ENCODE results near the gene ITSN1.
"Not testable (repeated sequence)": the region's sequence is repeated elsewhere in the genome, so short reads cannot be mapped to it uniquely, and the experiment has no call there.

ITSN1 gene

DNA sequence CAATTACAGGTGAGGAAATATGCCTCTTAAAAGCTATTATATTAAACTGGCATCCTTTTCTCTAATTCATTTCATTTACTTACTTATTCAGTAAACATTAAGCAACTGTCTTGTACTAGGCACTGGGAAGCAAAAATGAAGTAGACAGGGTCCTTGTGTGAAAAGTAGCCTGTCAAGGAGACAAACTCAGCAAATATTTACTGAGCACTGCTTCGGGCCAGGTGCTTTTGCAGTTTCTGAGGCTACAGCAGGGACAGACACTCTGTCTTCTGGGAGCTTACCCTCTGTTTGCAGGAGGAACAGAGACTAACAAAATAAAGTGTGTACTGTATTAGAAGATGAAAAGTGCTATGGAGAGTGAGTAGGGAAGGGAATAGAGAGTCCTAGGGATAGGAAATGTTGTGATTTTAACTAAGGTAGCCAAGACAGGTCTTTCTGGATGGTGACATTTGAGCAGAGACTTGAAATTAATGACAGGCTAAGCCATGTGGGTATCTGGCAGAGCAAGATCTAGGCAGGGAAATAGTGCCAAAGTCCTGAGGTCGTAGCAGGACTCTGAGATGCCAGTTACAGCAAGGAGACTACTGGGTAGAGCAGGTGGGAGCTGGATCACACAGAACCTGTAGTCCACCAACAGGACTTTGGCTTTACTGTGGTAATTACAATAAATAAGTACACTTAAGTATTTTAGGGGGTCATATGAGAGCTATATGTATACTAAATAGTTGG, 133.0 kb downstream of the ITSN1 start:
- no peak for DNase-seq

DNA sequence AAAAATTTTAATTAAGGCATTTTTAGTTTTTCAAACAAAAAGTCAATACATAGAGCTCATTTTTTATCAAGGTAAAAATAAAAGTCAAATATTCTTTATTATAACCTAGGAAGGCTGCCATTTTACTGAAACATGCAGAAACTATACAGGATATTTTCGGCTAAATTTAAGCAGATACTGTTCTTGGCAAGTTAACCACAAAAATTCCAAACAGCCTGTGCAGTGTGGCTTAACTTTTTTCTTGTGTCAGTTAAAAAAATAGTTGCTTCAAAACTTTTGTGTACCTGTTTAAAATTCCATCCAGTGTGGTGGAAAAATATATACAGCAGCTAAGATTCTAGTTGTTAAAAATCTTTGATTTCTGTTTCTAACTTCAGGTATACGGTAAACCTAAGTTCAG, 138.3 kb downstream of the ITSN1 start:
- DNase-seq, result no peak

DNA sequence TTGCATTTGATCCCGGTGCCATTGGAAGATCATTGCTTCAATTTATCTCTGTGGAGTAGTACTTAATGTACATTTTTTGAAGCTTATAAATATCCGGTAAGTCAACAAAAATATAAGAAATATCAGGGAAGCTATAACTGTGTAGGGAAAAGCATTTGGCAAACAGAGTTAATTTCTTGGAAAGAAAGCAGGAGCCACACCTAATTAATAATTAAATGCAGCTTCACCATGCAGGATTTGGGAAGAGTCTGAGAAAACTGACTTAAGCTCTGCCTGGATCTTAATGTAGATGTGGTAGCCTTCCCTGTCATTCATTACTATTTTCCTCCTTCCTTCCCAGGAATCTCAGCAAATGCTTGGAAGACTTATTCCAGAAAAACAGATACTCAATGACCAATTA, 138.8 kb downstream of the ITSN1 start:
- DNase-seq, result no peak

DNA sequence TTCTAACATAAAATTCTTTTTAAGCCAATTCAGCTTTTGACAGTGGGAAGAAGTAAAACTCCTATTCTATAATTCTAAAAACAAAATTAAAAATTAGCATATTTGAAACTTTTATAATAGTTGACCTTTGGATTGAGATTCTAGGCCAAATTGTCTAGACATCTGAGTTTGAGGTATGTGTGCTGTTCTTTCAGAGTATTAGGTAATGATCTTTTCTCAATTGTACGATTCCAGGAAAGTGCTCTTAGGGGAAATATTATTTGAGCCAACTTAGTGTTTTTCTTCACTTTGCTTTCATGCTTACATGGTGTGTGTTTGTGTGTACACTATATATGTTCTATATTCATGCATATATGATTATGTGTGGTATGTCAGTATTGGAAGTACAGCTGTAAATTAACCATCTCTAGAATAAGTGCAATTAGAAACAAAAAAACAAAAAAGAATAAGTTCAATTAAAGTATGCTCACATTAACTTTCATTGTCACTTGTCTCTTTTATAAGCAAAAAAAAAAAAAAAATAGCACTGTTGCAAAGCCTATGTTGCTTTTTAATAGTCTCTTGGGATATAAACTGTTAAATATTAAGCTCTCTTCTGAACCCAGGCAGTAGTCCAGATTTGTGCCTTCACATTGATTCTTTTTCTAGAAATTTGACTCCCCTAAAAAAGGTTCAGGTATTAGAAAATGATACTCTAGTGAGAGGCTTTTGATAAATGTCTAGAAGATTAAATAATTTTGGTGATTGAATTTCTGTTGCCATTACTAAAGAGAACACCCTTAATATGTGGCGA, 141.1 kb downstream of the ITSN1 start:
- no peak for DNase-seq

DNA sequence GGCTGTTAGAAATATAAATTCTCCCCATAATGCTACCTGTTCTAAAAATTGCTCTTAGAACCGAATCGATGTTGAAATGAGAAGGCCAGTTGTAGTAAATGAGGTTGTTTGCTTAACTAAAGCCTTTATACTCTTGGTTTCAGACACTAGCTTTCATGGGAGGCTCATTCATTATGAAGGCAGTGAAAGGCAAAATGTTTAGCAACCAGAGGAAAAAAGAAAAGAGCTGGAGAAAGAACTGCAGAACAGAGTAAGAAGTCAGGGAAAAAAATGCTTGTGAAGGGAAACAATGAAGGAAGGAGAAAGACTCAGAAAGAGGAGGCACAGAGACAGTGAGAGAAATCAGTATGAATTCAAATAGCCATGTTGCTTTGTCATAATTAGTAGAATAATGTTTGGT, 145.1 kb downstream of the ITSN1 start:
- DNase-seq, result no peak

DNA sequence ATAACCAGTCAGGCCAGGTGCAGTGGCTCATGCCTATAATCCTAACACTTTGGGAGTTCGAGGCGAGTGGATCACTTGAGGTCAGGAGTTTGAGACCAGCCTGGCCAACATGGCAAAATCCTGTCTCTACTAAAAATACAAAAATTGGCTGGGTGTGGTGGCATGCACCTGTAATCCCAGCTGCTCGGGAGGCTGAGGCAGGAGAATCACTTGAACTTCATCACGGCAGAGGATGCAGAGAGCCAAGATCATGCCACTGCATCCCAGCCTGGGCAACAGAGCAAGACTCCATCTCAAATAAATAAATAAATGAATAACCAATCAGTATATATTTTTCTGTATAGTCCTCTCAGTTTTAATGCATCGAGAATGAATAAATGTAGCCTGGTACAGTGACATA, 146.1 kb downstream of the ITSN1 start:
- DNase-seq, result not testable (repeated sequence)

DNA sequence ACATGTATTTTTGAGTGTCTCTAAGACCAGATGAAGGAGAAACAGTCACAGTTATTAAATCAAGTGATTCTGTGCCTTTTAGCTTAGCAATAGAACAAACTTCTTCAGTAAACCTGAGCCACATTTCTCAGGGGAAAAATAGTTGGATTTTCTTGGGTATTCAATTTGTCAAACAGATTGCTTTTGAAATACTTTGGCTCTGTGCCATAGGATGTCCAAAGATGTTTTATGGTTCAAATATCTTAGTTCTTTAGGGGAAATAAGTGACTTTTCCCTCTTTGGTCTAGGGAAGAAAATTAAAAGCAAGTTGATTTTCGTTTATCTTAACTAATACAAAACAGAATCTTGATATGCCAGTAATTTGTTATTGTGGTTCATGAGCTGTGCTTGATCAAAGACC, 147.4 kb downstream of the ITSN1 start:
- peak in 1 of 2 experiments; percentile 74 for DNase-seq

DNA sequence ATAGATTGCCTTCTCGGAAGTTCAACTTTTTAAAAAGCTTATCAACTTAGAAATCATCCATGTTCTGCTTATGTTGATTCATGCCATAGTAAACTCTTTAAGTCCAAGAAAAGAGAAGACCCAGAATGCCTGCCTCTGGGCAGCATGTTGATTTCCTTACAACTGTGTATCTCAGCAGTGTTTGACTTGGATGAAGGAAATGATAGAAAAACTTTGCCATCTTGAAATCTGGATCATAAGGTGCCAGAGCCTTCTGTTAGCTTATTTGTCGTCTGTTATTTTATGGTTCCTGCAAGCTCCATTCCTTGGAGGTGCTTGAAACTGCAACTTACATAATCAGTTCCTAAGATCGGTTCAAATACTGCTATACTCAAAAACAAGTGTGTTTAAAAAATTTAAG, 148.8 kb downstream of the ITSN1 start:
- peak in 1 of 2 experiments; percentile 57 for DNase-seq

DNA sequence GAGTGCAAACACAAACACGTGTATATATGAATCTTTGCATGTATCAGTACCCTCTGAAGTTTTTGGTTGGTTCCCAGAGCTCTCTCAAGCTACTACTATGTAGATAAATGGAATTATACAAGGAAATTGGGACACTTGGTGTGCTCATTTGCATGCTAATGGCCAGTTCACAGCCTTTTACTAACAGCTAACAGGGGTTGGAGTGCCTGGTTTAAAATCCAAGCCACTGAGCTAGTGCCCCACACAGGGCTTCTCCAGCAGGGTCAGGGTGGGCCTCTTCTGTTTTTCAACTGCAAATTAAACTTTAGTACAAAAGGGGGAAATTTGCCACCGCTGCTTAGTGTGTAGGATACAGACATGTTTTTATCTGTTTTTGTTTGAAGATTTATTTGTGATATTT, 152.3 kb downstream of the ITSN1 start:
- DNase-seq, result no peak

DNA sequence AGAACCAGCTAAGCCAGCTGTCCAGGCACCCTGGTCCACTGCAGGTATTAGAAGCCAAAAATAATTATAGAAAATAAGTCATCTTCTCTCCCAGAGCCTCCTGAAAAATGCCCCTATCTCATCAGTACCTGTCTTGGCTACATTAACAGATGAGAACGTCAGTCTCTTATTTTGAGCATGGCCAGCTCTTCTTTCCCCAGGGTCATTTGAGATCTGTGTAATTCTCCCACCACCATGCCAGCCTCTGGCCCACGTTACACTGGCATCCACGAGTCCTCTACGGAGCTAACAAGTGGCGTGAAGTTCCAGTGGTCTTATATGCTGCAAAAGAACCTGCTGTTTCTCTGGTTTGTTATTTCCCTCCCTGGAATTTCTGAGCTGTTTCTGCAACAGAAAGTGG, 155.3 kb downstream of the ITSN1 start:
- DNase-seq, result no peak

DNA sequence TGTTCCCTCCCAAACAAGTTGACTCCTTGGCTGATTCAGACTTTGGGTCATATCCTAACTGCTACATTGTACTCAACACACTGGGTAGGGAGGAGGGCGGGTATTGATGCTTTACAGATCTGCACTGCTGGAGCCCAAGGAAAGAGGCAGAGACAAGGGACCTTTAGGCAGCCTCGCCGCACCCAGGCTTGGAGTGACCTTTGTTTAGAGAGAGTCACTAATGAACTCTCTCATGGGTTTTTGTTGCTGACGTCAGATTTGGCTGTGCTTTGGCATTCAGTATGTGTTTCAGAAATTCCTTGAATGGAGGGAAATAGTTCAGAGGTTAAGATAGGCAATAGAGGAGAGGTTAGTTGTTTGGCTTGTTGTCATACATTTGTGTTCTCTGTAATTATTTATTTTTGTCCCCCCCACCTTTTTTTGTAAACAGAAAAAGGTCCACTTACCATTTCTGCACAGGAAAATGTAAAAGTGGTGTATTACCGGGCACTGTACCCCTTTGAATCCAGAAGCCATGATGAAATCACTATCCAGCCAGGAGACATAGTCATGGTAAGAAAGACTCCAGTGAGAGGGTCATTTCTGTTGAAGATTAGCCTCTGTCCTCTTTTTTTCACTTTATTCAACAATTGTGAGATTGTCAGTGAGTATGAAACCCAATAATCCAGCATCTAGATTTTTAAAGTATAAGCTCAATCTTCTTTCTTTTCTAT, 157.2 kb downstream of the ITSN1 start:
- no peak for DNase-seq

DNA sequence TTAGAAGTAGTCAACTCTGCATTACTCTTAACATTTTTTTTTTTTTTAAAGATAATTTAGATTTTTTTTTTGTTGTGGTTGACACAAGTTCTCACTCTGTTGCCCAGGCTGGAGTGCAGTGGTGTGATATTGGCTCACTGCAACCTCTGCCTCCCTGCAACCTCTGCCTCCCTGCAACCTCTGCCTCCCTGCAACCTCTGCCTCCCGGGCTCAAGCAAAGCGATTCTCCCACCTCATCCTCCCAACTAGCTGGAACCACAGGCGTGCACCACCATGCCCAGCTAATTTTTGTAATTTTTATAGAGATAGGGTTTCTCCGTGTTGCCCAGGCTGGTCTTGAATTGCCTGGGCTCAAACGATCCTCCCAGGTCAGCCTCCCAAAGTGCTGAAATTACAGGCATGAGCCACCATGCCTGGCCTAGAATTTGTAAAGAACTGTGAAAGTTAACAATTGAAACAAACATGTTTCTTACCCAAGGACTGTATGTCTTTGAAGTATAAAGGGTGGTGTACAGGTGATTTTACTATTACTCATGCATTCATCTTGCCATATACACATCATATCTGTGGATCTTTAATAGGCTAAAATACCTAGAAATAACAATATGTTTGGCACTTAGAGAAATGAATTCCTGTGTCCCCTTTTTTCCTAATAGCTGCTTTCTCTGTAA, 158.6 kb downstream of the ITSN1 start:
- no peak for DNase-seq

DNA sequence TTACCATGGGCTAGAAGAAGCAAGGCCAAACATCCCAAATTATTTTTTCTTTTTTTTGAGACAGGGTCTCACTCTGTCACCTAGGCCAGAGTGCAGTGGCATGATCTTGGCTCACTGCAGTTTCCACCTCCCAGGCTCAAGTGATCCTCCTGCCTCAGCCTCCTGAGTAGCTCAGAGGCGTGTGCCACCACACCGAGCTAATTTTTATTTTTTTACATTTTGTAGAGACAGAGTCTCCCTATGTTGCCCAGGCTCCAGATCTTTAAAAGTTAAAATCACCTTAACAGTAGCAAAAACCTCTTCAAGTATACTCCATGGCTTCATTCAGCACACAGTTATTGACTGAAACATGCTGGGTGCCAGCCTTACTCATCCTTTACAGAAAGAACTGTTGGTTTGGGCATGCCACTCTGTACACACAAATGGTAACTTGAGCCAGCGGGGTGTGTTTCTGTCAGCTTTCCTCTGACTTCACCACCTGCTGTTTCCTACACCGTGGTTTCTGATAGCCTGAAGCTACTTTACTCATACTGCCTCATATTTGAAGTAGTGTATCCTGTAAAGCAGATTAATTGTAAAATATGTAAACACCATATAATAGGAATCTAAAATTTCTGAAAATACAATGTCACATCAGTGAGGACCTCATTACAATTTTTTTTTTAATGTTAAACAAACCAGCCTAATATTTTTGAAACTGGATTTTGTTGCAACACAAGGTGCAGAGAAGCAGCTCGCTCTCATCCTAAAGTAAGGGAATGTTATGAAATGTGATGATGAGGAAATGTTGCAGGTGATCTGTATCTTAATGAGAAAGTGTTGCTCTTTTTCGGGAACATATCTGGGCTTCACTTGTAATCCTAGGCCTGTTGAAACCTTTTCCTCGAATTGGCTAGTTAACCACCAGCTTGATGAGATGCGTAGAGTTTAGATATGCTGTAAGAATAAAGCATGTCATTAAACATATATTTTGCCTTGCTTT, 159.4 kb downstream of the ITSN1 start:
- peak; percentile 78 to 90 for DNase-seq

DNA sequence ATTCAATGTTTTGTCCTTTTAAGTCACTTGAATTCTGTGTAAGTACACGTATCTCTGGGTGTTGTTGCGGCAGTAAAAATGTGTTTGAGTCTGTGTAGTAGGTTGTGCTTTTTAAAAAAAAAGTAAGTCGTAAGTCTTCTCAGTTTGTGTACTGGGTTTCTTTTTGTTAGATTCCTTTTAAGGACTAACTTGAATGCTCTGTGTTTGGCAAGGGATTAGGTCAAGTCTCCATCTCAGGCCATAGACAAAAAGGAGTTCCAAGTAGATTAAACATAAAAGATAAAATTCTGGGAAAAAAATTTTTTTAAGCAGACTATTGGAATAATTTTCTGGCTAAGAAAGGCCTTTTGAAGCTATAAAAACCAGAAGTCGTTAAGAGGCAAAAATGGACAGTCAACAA, 160.2 kb downstream of the ITSN1 start:
- no peak for DNase-seq

DNA sequence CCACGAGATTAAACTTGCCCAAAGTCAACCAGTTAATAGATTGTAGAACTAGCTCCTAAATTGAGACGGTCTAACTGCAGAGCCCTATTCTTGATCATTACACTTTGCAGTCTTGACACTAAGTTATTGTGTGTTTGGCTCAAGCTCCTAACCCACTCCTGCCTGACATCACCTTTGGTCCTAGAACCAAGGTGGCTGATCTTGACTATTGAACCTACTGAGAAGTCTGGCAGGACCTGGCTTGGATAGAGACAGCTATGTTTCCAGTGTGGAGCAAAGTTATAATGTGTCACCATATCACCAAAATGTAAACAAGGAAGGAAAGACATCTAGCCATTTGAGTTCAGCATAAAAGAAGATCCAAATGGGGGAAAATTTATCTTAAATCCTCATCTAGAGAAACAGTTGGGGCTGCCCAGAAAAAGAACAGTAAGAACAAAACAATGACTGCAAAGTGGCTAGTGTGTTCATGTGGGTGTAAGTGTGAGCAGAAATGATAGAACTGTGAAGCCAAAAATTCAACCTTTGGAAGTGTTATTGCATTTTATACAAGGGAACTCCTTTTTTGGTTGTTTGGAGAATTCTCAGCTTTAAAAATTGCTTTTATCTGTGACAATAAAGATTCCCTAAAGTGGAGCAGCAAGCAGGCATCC, 166.5 kb downstream of the ITSN1 start:
- DNase-seq, result no peak

DNA sequence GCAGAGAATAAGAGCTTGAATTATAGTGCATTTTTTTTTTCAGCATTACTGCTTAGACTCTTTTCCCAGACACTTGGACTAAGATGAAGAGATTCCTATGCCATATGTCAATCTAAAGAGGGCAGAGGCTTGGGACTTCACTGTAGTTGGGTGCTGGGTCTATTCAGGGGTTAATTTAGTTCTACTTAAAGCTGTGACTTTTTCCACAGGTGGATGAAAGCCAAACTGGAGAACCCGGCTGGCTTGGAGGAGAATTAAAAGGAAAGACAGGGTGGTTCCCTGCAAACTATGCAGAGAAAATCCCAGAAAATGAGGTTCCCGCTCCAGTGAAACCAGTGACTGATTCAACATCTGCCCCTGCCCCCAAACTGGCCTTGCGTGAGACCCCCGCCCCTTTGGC, 168.5 kb downstream of the ITSN1 start:
- DNase-seq, result no peak

DNA sequence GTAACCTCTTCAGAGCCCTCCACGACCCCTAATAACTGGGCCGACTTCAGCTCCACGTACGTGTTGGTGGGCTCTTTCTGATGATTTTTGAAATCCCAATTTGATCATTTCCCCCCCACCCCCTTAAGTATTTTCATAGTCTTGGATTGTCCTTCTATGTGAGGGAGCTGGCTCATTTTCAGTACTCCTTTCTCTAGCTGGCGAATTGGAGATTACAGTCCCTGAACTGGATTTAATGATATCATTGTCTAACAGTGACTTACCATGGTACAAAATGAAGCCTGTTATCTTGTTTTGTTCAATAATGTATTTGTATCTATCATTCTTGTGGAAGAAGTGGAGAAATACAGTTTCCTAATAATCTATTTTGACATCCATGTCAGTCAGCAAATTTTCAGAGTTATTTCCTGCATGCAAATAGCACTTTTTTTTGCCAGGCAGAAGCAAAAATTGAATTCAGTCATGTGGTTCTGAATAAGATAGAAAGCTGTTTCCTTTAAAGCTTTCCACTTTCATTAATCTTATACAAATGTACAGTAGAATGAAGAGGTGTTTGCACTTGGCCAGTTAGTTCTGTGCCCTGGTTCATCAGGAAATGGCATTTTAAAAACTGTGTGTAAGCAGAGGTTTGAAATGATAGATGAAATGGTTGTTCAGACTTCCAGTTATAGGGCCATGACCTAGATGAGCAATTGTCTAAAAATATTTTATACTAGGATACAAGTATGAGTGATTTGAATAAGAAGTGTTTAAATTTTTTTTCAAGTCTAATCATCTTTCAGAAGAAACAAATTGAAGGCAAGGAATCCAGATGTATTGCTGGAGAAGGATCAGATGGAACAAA, 169.1 kb downstream of the ITSN1 start:
- no peak for DNase-seq

DNA sequence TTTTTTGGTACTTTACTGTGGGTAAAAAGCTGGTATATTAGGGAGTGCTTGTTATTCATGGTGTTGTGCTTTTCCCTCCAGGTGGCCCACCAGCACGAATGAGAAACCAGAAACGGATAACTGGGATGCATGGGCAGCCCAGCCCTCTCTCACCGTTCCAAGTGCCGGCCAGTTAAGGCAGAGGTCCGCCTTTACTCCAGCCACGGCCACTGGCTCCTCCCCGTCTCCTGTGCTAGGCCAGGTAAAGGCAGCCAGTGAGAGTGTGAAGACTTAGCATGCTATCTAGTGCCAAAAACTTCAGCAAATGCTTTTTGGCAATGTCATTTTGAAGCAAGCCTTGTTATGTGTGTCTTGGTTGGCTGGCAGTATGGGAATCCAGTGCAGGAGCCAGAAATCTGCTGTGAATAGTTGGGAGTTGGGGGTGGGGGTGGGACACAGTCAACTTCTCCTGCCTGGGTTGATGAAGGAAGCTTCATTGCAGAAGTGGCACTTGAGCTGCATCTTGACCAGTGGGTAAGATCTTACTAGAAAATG, 171.6 kb downstream of the ITSN1 start:
- DNase-seq, result no peak

DNA sequence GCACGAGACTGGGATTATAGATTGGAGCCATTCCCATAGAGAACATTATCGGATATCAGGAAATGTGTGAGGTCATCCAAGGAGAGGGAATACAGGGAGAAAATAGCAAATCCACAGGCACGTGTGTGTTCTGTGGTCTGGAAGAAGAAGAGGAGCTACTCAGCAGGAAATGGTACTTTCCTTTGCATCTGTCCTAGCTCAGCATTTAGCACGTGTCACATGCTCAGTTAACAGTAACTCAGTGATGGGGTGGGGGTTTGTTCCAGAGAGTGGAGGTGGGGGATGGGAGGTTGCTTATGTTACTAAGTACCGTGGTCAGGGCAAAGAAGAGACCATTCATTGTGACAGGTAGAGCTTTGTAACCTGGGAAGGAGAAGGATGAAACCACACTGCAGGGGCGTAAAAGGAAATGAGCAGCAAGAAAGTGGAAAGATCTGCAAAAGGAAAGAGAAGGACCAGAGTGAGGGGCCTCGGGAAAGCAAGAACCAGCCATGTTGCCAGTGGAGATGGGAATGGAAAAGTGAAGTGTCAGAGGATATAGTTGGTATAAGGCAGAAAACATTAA, 172.9 kb downstream of the ITSN1 start:
- DNase-seq, result no peak

DNA sequence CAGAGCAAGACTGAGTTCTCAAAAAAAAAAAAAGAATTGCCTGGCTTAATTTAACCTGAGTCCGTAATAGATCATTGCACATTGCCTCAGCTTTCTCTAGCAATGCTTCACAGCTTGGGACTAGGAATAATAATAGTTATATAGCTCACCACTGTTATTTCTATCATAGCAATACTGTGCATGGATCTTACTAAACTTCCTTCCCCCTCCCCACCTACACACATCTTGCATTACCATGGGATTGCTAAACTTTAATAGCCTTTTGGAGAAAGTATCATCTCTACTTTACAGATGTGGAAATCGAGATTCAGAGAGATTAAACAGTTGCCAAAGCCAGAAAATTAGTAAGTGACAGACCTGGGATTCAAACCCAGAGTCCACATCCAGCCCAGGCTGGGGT, 173.9 kb downstream of the ITSN1 start:
- DNase-seq, result no peak
